TTC549 (cell line): ENCODE results near the gene SLC4A3.

Experiments
- FAIRE-seq: peaks from 2 replicates; lab custom pipeline; 2012; peaks lifted over from hg19 to GRCh38; lab: Jason Lieb, UNC

Gene SLC4A3

DNA sequence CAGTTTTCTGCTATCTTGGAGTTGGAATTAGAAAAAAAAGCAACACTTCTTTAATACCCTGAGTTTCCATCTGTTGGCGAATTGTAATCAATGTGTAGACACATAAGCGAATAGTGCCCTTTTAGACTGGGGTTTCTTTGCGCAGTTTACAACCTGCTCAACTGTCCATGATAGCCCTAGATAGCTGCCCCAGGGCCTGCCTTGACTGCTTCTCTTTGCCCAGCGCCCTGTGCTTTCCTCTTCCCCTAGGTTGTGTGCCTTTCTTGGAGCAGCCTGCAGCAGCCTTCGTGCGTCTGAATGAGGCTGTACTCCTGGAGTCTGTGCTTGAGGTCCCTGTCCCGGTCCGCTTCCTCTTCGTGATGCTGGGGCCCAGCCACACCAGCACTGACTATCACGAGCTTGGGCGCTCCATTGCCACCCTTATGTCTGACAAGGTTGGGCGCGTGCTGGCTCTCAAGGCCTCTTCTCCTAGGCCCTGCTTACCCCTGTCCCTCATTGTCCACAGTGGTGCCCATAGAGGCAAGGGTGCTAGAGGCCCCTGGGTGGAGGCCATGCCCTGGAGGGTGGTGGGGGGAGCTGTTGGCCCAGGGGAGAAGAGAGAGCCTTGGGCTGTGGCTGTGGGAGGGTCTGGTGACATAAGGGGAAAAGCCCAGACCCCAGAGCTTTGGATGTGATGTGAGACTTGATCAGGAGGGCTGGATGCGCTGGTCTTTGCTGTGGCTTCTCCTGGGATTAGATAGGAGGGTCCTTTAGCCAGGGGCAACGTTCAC lies 6.9 kb downstream of the SLC4A3 start:
- no peak for FAIRE-seq

DNA sequence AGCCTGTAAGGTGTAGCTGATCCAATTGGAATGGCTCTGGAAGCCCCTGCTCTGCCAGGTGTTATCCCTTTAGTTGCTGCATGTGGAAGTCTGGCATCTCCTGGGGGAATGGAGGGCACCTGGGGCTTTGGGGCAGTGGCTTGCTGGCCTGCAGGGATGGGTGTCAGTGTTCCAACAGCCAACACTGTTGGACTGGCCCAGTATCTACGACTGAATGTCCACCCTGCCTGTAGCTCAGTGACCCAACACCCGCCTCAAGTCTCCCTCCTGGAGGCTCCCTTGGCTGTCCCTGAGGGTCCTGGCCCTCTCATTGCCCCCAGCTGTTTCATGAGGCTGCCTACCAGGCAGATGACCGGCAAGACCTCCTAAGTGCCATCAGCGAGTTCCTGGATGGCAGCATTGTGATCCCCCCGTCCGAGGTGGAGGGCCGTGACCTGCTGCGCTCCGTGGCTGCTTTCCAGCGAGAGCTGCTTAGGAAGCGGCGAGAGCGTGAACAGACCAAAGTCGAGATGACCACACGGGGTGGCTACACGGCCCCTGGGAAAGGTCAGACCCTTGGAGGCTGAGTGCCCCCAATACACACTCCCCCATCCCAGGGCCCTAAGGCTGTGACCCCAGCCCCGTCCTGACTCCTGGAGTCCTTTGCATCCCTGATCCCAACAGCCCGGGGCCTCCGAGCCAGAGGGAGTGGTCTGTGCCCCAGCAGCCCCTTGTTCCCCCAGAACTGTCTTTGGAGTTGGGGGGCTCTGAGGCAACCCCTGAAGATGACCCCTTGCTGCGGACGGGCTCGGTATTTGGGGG lies 7.7 kb downstream of the SLC4A3 start:
- FAIRE-seq = no peak

DNA sequence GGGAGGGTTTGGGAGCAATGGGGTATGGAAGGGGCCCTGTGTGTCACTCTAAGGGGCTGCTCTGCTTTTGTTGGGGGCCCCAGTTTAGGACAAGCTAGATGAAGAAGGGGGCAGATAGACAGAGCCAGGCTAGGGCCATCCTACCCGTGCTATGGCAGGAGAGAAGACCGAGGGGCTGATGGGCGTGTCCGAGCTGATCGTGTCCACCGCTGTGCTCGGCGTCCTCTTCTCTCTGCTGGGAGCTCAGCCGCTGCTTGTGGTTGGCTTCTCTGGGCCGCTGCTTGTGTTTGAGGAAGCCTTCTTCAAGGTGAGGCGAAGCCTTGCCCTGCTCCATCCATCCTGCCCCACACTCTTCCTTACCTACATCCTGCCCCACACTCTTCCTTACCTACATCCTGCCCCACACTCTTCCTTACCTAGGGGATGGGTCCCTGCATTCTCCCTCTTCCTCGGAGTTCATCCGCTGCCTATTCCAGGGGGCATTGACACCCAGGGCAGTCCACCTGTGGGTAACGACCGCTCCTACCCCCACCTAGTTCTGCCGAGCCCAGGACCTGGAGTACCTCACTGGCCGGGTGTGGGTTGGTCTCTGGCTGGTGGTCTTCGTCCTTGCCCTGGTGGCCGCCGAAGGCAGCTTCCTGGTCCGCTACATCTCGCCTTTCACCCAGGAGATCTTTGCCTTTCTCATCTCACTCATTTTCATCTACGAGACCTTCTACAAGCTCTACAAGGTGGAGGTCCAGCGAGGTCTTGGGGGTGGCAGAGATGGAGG lies 8.9 kb downstream of the SLC4A3 start:
- no peak for FAIRE-seq

DNA sequence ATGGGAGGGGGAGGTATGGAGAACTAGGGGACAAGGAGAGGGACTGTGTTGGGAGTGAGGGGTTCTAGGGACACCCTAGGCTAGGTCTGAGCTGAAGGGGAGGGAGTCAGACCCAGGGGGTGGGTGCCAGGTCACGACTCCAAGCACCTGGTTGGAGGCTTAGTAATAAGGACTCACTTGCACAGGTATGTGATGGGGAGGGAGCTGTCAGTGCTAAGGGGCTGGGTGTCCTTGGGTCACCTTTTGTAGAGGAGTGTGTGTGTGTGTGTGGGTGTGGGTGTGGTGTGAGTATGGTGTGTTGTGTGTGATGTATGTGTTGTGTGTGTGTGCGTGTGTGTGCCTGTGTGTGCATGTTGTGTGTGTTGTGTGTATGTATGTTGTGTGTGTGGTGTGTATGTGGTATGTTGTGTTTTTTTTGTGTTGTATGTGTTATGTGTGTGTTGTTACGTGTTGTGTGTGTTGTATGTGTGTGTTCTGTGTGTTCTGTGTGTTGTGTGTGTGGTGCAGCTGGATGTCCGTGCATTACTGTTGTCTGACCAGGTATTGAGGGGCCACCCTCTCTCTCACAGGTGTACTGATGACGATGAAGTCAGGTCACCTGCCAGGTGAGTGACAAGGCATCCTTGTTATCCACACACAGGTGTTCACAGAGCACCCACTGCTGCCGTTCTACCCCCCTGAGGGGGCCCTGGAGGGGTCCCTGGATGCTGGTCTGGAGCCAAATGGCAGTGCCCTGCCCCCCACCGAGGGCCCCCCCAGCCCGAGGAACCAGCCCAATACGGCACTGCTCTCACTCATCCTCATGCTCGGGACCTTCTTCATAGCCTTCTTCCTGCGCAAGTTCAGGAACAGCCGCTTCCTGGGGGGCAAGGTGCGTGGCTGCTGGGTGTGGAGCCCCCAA lies 9.8 kb downstream of the SLC4A3 start:
- FAIRE-seq = no peak

DNA sequence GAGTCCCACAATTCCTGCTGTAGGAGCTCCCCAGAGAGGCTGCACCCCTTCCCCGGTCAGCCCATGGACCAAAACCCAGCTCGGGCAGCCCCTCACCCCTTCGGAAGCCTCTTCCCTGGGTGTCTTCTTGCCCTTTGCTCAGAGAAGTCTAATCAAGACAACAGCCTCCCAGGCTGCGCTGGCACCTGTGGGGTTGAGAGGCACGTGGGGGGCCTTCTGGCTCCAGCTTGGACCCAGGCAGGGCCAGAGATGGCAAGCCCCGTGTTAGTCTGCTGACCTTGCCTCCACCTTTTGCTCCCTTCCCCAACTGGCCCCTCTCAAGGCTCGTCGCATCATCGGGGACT lies 10.4 kb downstream of the SLC4A3 start:
- no peak for FAIRE-seq

DNA sequence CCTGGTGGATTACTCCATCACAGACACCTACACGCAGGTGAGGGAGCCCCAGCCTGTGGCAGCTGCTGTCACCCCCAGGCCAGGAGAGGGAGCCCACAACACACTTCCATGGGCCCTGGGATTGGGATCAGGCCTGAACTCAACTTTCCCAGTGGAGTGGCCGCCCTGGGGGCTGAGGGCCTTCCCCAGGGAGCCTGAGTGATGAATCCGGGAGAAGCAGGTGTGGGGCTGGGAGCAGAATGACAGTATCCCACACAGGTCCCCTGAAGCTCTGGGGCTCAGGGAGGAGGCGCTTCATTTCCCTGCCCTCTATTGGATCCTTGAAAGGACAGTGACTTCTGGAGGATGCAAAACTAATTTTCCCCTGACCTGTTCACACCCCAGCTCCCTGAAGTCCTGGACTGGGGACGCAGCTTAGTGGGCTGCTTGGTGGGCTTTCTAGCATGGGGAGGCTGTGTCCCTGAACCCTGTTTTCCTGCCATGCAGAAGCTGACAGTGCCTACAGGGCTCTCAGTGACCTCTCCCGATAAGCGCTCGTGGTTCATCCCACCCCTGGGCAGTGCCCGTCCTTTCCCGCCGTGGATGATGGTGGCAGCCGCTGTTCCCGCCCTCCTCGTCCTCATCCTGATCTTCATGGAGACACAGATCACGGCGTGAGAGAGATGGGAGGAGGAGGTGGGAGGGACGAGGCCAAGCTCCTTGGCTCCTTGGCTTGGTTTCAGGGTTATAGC lies 11.0 kb downstream of the SLC4A3 start:
- no peak for FAIRE-seq

DNA sequence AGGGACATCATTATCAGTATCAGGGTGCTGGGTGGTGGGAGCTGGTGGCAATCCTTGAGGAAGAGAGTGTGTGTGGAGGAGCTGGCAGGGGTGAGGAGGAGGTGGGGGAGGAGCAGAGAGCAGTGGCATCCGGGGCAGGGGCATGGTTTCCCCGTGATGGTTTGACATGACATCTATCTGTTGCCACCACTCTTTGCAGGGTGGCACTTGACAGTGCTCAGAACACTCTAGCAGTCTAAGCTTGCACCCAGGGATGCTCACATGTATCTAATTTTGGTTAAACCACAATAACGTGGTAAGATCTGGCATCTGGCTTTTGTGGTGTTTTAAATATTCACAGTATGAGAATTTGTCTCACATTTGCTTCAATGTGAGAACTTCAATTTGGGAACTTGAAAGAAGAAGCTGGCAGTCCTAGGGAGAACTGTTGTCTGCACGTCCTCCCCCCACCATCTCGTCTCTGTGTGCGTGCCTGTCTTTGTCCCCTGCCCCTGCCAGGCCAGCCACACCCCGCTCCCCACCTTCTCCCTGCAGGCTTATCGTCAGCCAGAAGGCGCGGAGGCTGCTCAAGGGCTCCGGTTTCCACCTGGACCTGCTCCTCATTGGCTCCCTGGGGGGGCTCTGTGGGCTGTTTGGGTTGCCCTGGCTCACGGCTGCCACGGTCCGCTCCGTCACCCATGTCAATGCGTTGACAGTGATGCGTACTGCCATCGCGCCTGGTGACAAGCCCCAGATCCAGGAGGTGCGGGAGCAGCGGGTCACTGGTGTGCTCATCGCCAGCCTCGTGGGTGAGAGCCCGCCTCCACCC lies 11.7 kb downstream of the SLC4A3 start:
- no peak for FAIRE-seq

DNA sequence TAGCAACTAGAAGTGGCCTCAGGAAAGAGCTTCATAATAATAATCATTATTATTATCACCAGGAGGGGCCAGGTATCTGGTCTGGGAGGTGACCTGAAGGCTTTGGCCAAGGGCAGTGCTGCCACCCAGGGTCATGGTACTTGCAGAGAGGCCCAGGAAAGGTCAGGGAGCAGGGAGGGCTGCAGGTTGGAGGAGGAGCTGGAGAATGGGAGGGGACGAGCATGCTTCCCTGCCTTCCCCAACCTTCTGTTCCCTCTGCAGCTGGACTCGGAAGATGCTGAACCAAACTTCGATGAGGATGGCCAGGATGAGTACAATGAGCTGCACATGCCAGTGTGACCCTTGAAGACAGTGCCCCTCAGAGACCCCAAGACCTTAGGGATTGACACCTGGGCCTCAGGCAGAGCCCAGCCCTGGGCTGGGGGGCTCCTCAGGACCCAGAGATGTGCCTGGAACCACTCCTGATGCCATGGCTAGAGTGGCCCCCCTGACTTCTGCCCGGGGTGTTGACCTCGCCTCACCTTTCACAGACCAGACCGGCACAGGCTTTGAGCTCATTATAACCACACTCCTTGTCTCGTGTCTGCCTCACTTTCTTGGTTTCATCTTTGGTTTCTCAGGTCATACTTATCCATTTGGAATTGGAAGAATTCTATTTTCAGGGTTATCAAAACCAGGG lies 14.1 kb downstream of the SLC4A3 start:
- no peak for FAIRE-seq

DNA sequence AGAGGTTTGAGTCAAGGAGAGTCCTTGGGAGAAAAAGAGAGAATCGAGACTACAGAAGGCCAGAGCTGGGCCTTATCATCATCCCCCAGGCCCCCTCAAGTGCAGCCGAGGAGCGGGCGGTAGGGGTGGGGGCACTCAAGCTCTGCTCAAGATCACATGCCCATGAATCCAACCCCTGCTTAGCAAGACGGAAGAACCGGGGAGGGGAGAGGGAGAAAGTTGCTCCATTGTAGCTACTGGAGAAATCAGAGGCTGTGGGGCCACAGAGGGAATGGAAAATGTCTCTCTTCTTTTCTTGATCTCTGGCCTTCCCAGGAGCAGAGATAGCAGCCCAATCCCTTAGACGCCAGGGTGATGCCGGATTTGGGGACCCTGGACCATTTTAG lies 14.6 kb downstream of the SLC4A3 start:
- no peak for FAIRE-seq

DNA sequence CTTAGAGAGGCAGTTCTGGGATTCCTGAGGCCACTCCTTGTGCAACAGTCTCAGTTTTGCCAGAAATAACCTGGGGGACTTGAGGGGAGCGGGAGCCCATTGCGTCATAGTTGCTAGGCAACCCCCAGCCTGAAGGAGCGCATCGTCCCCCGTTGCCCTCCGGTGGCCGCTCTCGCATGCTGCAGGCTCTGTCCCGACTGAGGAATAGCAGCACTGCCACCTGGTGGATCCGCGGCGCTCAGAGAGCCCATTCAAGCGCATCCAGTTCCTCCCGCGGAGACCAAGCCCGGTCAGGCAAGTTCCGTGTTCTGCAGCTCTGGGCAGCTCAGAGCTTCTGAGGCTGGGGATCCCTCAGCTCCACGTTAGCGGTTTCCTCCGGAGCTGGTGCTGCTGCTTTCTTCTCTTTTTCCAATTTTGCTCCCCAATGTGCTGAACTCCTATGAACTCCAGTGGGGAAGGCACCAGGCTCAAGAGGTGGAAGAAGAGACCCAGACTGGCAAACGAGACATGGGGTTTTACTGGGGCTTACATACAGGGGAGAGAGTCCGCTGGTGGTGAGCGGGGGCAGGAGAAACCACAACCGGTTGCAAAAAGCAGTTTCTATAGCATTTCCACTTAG lies 15.1 kb downstream of the SLC4A3 start:
- FAIRE-seq = peak; percentile 64

DNA sequence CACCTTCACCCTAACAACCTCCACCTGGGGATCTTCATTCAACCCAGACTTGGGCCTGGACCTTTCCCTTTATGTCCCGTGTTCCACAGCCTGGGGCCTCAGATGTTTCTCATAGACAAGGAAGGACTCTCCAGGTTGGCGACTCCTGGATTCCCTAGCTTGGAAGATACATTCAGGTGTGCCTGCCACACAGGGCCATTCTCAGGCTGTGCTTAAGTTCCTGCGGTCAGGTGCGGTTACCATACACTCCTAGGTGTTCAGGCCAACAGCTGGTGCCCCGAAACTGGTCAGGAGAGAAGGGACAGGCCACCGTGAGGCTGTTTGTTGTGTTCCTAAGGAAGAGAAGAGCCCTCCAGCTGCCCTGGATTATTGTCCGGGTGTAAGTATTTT lies 15.6 kb downstream of the SLC4A3 start:
- FAIRE-seq = no peak

DNA sequence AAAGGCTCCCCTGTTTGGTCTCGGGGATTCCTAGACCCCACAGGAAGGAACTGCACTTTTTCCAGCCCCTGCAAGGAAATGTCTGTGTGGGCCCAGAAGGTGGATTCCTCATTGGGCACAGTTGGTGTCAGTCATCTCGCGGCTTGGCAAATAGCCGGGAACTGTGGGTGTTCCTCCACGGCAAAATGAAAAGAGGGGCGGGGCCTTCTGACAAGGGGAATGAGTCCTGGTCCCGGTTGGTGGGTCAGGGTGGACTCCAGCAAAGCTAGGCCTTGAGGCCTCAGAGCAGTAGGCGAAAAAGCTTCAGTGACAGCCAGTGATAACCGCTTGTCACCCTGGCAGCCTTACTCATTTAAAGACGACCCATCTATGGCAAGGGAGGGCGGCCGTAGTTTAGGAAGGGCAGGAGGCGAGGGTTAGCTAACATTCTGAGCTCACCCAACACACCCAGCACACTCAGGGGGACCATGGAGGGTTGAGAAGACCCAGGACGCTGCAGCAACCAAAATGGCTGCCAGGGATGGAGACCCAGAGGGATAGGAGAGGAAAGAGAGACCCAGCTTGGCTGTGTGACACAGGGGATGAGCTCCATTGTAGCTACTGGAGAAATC lies 16.5 kb downstream of the SLC4A3 start:
- no peak for FAIRE-seq

DNA sequence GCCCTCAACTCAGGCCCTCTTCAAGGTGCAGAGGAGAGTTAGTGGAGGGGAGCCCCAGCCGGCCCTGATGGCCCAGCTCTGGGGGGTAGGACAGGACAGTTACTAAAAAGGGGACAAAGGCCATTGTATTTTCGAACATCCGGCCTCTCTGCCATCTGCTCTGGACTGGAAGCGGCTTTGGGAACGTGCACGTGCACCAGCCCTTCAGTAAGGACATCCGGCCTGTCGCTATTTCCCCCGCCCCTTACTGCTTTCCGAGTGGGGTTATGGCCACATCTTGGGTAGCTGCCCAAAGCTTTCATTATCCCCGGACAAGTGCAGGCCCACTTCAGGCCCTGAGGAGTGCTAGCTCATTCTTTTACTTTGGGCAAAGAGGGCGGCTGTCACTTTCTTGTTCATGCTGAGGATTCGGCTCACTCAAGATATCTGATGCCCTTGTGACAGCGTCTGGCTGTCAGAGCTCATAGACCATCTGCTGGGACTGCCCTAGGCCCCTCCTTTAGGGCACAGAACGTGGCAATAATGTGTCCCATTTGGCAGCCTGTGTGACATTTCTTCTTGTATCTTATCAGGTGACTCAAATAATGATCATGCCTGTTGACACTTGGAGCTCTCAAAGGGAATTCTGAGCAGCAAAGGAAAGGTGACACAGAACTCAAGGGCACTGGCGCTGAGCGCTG lies 17.5 kb downstream of the SLC4A3 start:
- FAIRE-seq = no peak

DNA sequence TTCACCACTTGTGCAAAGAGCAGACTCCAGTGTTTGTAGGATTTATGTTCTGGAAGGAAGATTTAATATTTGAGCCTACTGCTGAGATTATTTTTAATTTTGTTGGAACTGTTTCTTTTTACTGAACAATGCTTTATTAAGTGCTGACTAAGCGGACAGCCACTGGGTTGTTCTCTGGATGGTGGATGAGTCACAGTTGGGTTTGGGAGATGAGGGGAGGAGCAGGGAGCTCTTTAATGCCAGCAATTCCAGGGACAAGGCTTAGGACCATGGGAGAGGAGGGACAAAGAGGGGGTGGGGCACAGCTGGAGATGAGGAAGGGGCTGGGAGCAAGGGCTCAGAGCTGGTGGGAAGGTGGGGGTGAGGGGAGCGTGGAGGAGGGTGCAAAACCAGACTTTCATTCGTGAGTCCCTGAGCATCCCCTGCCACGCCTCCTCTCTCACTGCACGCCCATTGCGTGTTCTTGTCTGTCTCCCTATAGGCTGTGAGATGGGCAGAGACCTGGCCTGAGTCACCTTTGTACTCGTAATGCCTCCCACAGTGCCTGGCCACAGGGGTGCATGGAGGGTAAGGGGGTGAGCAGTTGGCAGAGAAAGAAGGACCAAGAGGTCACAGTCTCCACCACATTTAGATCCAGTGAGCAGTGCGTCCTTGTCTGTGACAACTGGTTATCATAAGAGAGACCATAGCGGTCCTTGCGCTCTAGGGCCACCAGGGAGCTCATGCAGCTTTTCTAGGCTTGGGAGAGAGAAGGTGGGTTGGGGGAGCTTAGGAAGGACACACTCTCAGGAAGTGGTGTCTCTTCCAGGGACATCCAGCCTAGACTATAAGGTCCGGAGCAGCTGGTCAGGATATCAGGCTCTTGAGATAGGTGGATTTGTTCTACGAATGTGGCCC lies 18.4 kb downstream of the SLC4A3 start:
- no peak for FAIRE-seq

DNA sequence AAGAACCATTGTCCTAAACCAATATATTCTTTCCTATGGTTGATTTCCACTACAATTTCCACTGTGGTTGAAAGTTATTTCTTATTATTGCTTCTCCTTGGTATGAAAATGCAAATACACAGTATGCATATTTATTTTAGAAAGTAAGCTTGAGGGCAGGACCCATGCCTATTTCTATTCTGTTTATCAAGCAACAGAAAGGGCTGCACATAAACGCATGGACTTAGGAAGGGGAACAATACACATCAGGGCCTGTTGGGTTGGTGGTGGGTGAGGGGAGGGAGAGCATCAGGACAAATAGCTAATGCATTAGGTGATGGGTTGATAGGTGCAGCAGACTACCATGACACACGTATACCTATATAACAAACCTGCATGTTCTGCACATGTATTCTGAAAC lies 20.7 kb downstream of the SLC4A3 start:
- FAIRE-seq = no peak

DNA sequence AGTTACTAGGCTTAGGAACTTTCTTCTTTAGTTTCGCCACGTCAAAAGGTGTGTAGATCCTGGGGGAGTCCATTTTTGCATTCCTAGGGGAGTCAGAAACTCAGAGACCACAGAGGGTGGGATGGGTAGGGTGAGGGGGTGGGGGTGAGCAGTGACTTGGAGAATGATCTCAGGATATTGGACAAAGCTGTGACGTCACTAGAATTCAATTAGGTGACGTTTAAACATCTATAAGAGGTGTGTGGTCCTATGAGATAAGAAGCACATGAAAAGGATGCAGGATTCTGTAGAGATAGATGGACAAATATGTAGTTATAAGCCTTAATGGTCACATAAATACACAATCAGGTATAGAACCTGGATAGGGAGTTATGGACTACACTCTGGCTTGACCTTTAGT lies 21.5 kb downstream of the SLC4A3 start:
- no peak for FAIRE-seq
